Dendritic cell treated with granulocyte-macrophage colony-stimulating factor and Interleukin-4, amounts not matched to agents 40 ng/mL and 50 ng/mL, for 4 days (primary cell): ENCODE data around the gene CELF2.
"Not testable (repeated sequence)": the region's sequence is repeated elsewhere in the genome, so short reads cannot be mapped to it uniquely, and the experiment has no call there.

Experiments used
- H3K27ac Mint-ChIP-seq: one replicate; pipeline ENCODE4 v1.8.0; 2022; ENCODE audit warnings: mild to moderate bottlenecking, mixed read lengths
- H3K27me3 Mint-ChIP-seq: one replicate; pipeline ENCODE4 v1.8.0; 2022; ENCODE audit warnings: mild to moderate bottlenecking, mixed read lengths
- H3K36me3 Mint-ChIP-seq: one replicate; pipeline ENCODE4 v1.8.0; 2022; ENCODE audit warnings: low read depth, mixed read lengths
- H3K4me1 Mint-ChIP-seq: one replicate; pipeline ENCODE4 v1.8.0; 2022; ENCODE audit warnings: low read depth, mixed read lengths
- H3K4me3 Mint-ChIP-seq: one replicate; pipeline ENCODE4 v1.8.0; 2022; ENCODE audit warnings: mild to moderate bottlenecking, moderate library complexity, mixed read lengths
- H3K9me3 Mint-ChIP-seq: one replicate; pipeline ENCODE4 v1.8.0; 2022; ENCODE audit warnings: mixed read lengths
- intact Hi-C: fragments of 100-400 bp; cut with micrococcal nuclease; formaldehyde crosslinking; loops from one replicate; pipeline ENCODE4 v1.15.0; 2022

The CELF2 gene

GRCh38 chr10:11358923-11359575, 341.4 kb downstream of the CELF2 start:
- Mint-ChIP-seq H3K36me3 (no peaks in the 10 kb centered on the region), H3K27me3 (peaks cover 3% of the 10 kb centered on the region), H3K9me3 (peaks cover 5% of the 10 kb centered on the region), H3K27ac (no peak overlapping the region), H3K4me3 (no peak overlapping the region), H3K4me1 (peaks cover 8% of the 10 kb centered on the region)
- intact Hi-C loops = no loop called here

- H3K4me1 Mint-ChIP-seq = peaks cover 8% of the 10 kb centered on the region
- peaks cover 5% of the 10 kb centered on the region for H3K9me3 Mint-ChIP-seq
Measured at GRCh38 chr10:11359869-11360268, 342.2 kb downstream of the CELF2 start.

GRCh38 chr10:11363497-11363896, 345.8 kb downstream of the CELF2 start:
- H3K4me1 Mint-ChIP-seq = peaks cover 6% of the 10 kb centered on the region
- peaks cover 5% of the 10 kb centered on the region for H3K9me3 Mint-ChIP-seq
- H3K4me3 Mint-ChIP-seq = no peak overlapping the region
- intact Hi-C loops = no loop called here
- no peaks in the 10 kb centered on the region for H3K27me3 Mint-ChIP-seq
- H3K27ac Mint-ChIP-seq = no peak overlapping the region
- H3K36me3 Mint-ChIP-seq = no peaks in the 10 kb centered on the region

More at GRCh38 chr10:11359869-11360268, 342.2 kb downstream of the CELF2 start:
- no peak overlapping the region for H3K27ac Mint-ChIP-seq
- intact Hi-C loops = no loop called here
- H3K4me3 Mint-ChIP-seq = no peak overlapping the region
- H3K27me3 Mint-ChIP-seq = peaks cover 3% of the 10 kb centered on the region
- H3K36me3 Mint-ChIP-seq = no peaks in the 10 kb centered on the region

GRCh38 chr10:11364241-11364640, 346.6 kb downstream of the CELF2 start:
- H3K36me3 Mint-ChIP-seq = no peaks in the 10 kb centered on the region
- peaks cover 6% of the 10 kb centered on the region for H3K4me1 Mint-ChIP-seq
- peaks cover 5% of the 10 kb centered on the region for H3K9me3 Mint-ChIP-seq
- no peaks in the 10 kb centered on the region for H3K27me3 Mint-ChIP-seq
- no peak overlapping the region for H3K4me3 Mint-ChIP-seq
- intact Hi-C loops = no loop called here
- H3K27ac Mint-ChIP-seq = no peak overlapping the region

- H3K4me1 Mint-ChIP-seq, H3K9me3 Mint-ChIP-seq, H3K4me3 Mint-ChIP-seq, H3K27ac Mint-ChIP-seq, intact Hi-C loops, H3K36me3 Mint-ChIP-seq, H3K27me3 Mint-ChIP-seq: not testable (repeated sequence)
Measured at GRCh38 chr10:11366889-11367288, 349.2 kb downstream of the CELF2 start.

GRCh38 chr10:11367505-11367904, 349.8 kb downstream of the CELF2 start:
- Mint-ChIP-seq H3K36me3 (no peaks in the 10 kb centered on the region), H3K4me1 (peaks cover 6% of the 10 kb centered on the region), H3K27ac (no peak overlapping the region), H3K4me3 (no peak overlapping the region), H3K27me3 (no peaks in the 10 kb centered on the region), H3K9me3 (no peaks in the 10 kb centered on the region)
- intact Hi-C loops = no loop called here

- H3K36me3 Mint-ChIP-seq = no peaks in the 10 kb centered on the region
- H3K4me3 Mint-ChIP-seq = no peak overlapping the region
- no peaks in the 10 kb centered on the region for H3K9me3 Mint-ChIP-seq
- intact Hi-C loops = no loop called here
- no peaks in the 10 kb centered on the region for H3K4me1 Mint-ChIP-seq
- H3K27ac Mint-ChIP-seq = no peak overlapping the region
- H3K27me3 Mint-ChIP-seq = no peaks in the 10 kb centered on the region
Measured at GRCh38 chr10:11373717-11374171, 356.1 kb downstream of the CELF2 start.

GRCh38 chr10:11377267-11377666, 359.6 kb downstream of the CELF2 start:
- no peaks in the 10 kb centered on the region for H3K27me3 Mint-ChIP-seq
- no peaks in the 10 kb centered on the region for H3K36me3 Mint-ChIP-seq
- intact Hi-C loops = no loop called here
- no peak overlapping the region for H3K27ac Mint-ChIP-seq
- H3K4me1 Mint-ChIP-seq = no peaks in the 10 kb centered on the region
- no peak overlapping the region for H3K4me3 Mint-ChIP-seq
- no peaks in the 10 kb centered on the region for H3K9me3 Mint-ChIP-seq

GRCh38 chr10:11378835-11379234, 361.2 kb downstream of the CELF2 start:
- no peaks in the 10 kb centered on the region for H3K36me3 Mint-ChIP-seq
- H3K27me3 Mint-ChIP-seq = no peaks in the 10 kb centered on the region
- no peaks in the 10 kb centered on the region for H3K4me1 Mint-ChIP-seq
- H3K9me3 Mint-ChIP-seq = no peaks in the 10 kb centered on the region
- no peak overlapping the region for H3K4me3 Mint-ChIP-seq
- intact Hi-C loops = no loop called here
- H3K27ac Mint-ChIP-seq = no peak overlapping the region

- intact Hi-C loops = no loop called here
- Mint-ChIP-seq H3K27me3 (no peaks in the 10 kb centered on the region), H3K27ac (no peak overlapping the region), H3K4me1 (no peaks in the 10 kb centered on the region), H3K9me3 (no peaks in the 10 kb centered on the region), H3K4me3 (no peak overlapping the region), H3K36me3 (no peaks in the 10 kb centered on the region)
Measured at GRCh38 chr10:11379771-11380170, 362.1 kb downstream of the CELF2 start.

- intact Hi-C loops = no loop called here
- Mint-ChIP-seq H3K4me1 (no peaks in the 10 kb centered on the region), H3K27ac (no peak overlapping the region), H3K36me3 (no peaks in the 10 kb centered on the region), H3K4me3 (no peak overlapping the region), H3K27me3 (no peaks in the 10 kb centered on the region), H3K9me3 (no peaks in the 10 kb centered on the region)
Measured at GRCh38 chr10:11381023-11381422, 363.4 kb downstream of the CELF2 start.

- no peaks in the 10 kb centered on the region for H3K36me3 Mint-ChIP-seq
Measured at GRCh38 chr10:11381511-11381910, 363.8 kb downstream of the CELF2 start.

GRCh38 chr10:11382187-11382586, 364.5 kb downstream of the CELF2 start:
- Mint-ChIP-seq H3K4me3 (no peak overlapping the region), H3K36me3 (no peaks in the 10 kb centered on the region), H3K9me3 (no peaks in the 10 kb centered on the region), H3K4me1 (no peaks in the 10 kb centered on the region), H3K27me3 (no peaks in the 10 kb centered on the region), H3K27ac (no peak overlapping the region)
- intact Hi-C loops = no loop called here

More at GRCh38 chr10:11381511-11381910, 363.8 kb downstream of the CELF2 start:
- Mint-ChIP-seq H3K4me3 (no peak overlapping the region), H3K4me1 (no peaks in the 10 kb centered on the region), H3K27ac (no peak overlapping the region), H3K27me3 (no peaks in the 10 kb centered on the region), H3K9me3 (no peaks in the 10 kb centered on the region)
- intact Hi-C loops = no loop called here

- Mint-ChIP-seq H3K9me3 (no peaks in the 10 kb centered on the region), H3K27me3 (no peaks in the 10 kb centered on the region), H3K27ac (no peak overlapping the region), H3K4me1 (no peaks in the 10 kb centered on the region), H3K36me3 (no peaks in the 10 kb centered on the region), H3K4me3 (no peak overlapping the region)
- intact Hi-C loops = no loop called here
Measured at GRCh38 chr10:11386044-11386443, 368.4 kb downstream of the CELF2 start.
